HepG2 (cell line): ENCODE results near the gene STOM. TPM values are rescaled to one million over a fixed set of nuclear protein-coding genes. Genes with fewer than 3 reads are reported as not detected.

Experiments
- ETV6 ChIP-seq: sonication (generic); formaldehyde crosslinking; conservative IDR thresholded peaks from 2 replicates; pipeline ENCODE4 v1.4.0; 2020; ENCODE audit warnings: missing genetic modification reagents
- FOXP4 ChIP-seq: sonication (generic); formaldehyde crosslinking; IDR thresholded peaks from 2 replicates; pipeline ENCODE4 v1.4.0; 2020; ENCODE audit warnings: missing genetic modification reagents
- KLF16 ChIP-seq, 2 experiments: sonication (generic) in 1 of 2; formaldehyde crosslinking in 1 of 2; IDR thresholded peaks; 2 replicates each; pipeline versions ENCODE4 v1.6.1 to v1.8.0; 2016 to 2023; ENCODE audit warnings: missing genetic modification reagents in 2 of 2, missing compliant biosample characterization in 1 of 2
- MBD4 ChIP-seq: IDR thresholded peaks from 2 replicates; pipeline ENCODE4 v1.6.1; 2012; ENCODE audit warnings: low read length, inconsistent platforms, borderline replicate concordance
- RAD21 ChIP-seq: fragments of 450-650 bp; formaldehyde crosslinking; IDR thresholded peaks from 2 replicates; pipeline ENCODE4 v1.5.0; 2020; ENCODE audit warnings: mild to moderate bottlenecking
- SIN3A ChIP-seq: IDR thresholded peaks from 2 replicates; pipeline ENCODE4 v1.6.1; 2011; ENCODE audit warnings: low read depth, mild to moderate bottlenecking, control low read depth, low read length, borderline replicate concordance
- SOX13 ChIP-seq, 3 experiments: fragments of 450-650 bp in 1 of 3; sonication (generic) in 1 of 3; formaldehyde crosslinking in 1 of 3; IDR thresholded peaks in 2 of 3; conservative IDR thresholded peaks in 1 of 3; 2 replicates each; pipeline versions ENCODE4 v1.5.0 to v1.6.1; 2016 to 2020; ENCODE audit warnings: antibody characterized with exemption in 1 of 3, mild to moderate bottlenecking in 1 of 3, missing compliant biosample characterization in 1 of 3, missing genetic modification reagents in 1 of 3, moderate library complexity in 1 of 3
- ZFP41 ChIP-seq: sonication (generic); formaldehyde crosslinking; IDR thresholded peaks from 2 replicates; pipeline ENCODE4 v1.4.0; 2020; ENCODE audit warnings: mild to moderate bottlenecking, missing genetic modification reagents, borderline replicate concordance
- ZNF225 ChIP-seq: sonication (generic); formaldehyde crosslinking; IDR thresholded peaks from 2 replicates; pipeline ENCODE4 v1.4.0; 2020; ENCODE audit warnings: mild to moderate bottlenecking, missing genetic modification reagents
- ZNF343 ChIP-seq: sonication (generic); formaldehyde crosslinking; IDR thresholded peaks from 2 replicates; pipeline ENCODE4 v1.4.0; 2020; ENCODE audit warnings: mild to moderate bottlenecking, missing genetic modification reagents
- ZNF446 ChIP-seq: sonication (generic); formaldehyde crosslinking; IDR thresholded peaks from 2 replicates; pipeline ENCODE4 v1.5.0; 2020; ENCODE audit warnings: mild to moderate bottlenecking, missing genetic modification reagents
- ZNF781 ChIP-seq: sonication (generic); formaldehyde crosslinking; IDR thresholded peaks from 2 replicates; pipeline ENCODE4 v1.5.1; 2020; ENCODE audit warnings: borderline replicate concordance, mild to moderate bottlenecking, missing genetic modification reagents; ENCODE audit errors: not compliant biosample characterization
- ZSCAN29 ChIP-seq: sonication (generic); formaldehyde crosslinking; conservative IDR thresholded peaks from 2 replicates; pipeline ENCODE4 v1.4.0; 2020; ENCODE audit warnings: mild to moderate bottlenecking, missing genetic modification reagents
- polyA plus RNA-seq, 8 experiments: library from polyadenylated mRNA; depleted of rRNA in 3 of 8; stranded (reverse) in 7 of 8; unstranded in 1 of 8; fragments of >200 nt; fragmentation: Illumina TruSeq in 4 of 8; extraction: Trizol in 4 of 8; gene quantifications; 2 replicates each; pipeline versions ENCODE4 v1.2.1 to v1.2.3, GENCODE V29; 2011 to 2016; ENCODE audit warnings: low read depth in 4 of 8, missing spikeins in 1 of 8, mixed read lengths in 1 of 8; ENCODE audit not compliant: insufficient read depth in 1 of 8
- total RNA-seq, 5 experiments: library from RNA; depleted of rRNA; stranded (reverse); fragments of >200 nt; fragmentation: Illumina TruSeq; extraction: Trizol; gene quantifications; 2 replicates each; pipeline ENCODE4 v1.2.3, GENCODE V29; 2016; ENCODE audit warnings: low read depth in 1 of 5
- TF ChIP-seq, protein P1 (sequence below): sonication (generic); formaldehyde crosslinking; IDR thresholded peaks from 2 replicates; pipeline ENCODE4 v1.5.0; 2020; ENCODE audit warnings: missing genetic modification reagents
- TF ChIP-seq, protein P2 (sequence below): sonication (generic); formaldehyde crosslinking; IDR thresholded peaks from 2 replicates; pipeline ENCODE4 v1.4.0; 2020; ENCODE audit warnings: missing genetic modification reagents
- TF ChIP-seq, protein P3 (sequence below): sonication (generic); formaldehyde crosslinking; IDR thresholded peaks from 2 replicates; pipeline ENCODE4 v1.5.1; 2020; ENCODE audit warnings: missing genetic modification reagents, mild to moderate bottlenecking, borderline replicate concordance

The STOM gene
- total and polyA plus RNA-seq, 2 of the 13 experiments (the other 11 are each of a cell fraction or from before 2014, with no cell fraction given) = 43.6 to 165 TPM

- TF ChIP-seq ZFP41 (CRISPR knock-in tag) (peak; percentile 80; the same call in 1 of the 2 replicates), MBD4 (no peak), ZSCAN29 (CRISPR knock-in tag) (no peak), ZNF343 (CRISPR knock-in tag) (0 out of 2 replicates have a peak, but pooled peaks have one; percentile 26), SOX13 (IDR thresholded peaks at IDR 0.05) (no peak), SOX13 (CRISPR knock-in tag; conservative IDR thresholded peaks at IDR 0.05 in 1 of 2, IDR thresholded peaks at IDR 0.05 in 1 of 2) (0 out of 4 replicates have a peak, but pooled peaks of 1 of the 2 experiments have one; percentile 20), SIN3A (peak; percentile 69; the same call in 1 of the 2 replicates), ZNF781 (peak; percentile 54), KLF16 (CRISPR knock-in tag; IDR thresholded peaks at IDR 0.05) (peak; percentile 26 to 38; a peak in 1 of 4 replicates), ZNF446 (CRISPR knock-in tag) (peak; percentile 71; the same call in 1 of the 2 replicates), FOXP4 (peak; percentile 3; the same call in 1 of the 2 replicates), ZNF225 (CRISPR knock-in tag) (peak; percentile 75; the same call in 1 of the 2 replicates), ETV6 (CRISPR knock-in tag) (0 out of 2 replicates have a peak, but pooled peaks have one; percentile 44), RAD21 (peak; percentile 26; the same call in 1 of the 2 replicates)
- TF ChIP-seq, protein P1, sequence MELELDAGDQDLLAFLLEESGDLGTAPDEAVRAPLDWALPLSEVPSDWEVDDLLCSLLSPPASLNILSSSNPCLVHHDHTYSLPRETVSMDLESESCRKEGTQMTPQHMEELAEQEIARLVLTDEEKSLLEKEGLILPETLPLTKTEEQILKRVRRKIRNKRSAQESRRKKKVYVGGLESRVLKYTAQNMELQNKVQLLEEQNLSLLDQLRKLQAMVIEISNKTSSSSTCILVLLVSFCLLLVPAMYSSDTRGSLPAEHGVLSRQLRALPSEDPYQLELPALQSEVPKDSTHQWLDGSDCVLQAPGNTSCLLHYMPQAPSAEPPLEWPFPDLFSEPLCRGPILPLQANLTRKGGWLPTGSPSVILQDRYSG (CRISPR knock-in tag) = 0 out of 2 replicates have a peak, but pooled peaks have one; percentile 72
- TF ChIP-seq, protein P2, sequence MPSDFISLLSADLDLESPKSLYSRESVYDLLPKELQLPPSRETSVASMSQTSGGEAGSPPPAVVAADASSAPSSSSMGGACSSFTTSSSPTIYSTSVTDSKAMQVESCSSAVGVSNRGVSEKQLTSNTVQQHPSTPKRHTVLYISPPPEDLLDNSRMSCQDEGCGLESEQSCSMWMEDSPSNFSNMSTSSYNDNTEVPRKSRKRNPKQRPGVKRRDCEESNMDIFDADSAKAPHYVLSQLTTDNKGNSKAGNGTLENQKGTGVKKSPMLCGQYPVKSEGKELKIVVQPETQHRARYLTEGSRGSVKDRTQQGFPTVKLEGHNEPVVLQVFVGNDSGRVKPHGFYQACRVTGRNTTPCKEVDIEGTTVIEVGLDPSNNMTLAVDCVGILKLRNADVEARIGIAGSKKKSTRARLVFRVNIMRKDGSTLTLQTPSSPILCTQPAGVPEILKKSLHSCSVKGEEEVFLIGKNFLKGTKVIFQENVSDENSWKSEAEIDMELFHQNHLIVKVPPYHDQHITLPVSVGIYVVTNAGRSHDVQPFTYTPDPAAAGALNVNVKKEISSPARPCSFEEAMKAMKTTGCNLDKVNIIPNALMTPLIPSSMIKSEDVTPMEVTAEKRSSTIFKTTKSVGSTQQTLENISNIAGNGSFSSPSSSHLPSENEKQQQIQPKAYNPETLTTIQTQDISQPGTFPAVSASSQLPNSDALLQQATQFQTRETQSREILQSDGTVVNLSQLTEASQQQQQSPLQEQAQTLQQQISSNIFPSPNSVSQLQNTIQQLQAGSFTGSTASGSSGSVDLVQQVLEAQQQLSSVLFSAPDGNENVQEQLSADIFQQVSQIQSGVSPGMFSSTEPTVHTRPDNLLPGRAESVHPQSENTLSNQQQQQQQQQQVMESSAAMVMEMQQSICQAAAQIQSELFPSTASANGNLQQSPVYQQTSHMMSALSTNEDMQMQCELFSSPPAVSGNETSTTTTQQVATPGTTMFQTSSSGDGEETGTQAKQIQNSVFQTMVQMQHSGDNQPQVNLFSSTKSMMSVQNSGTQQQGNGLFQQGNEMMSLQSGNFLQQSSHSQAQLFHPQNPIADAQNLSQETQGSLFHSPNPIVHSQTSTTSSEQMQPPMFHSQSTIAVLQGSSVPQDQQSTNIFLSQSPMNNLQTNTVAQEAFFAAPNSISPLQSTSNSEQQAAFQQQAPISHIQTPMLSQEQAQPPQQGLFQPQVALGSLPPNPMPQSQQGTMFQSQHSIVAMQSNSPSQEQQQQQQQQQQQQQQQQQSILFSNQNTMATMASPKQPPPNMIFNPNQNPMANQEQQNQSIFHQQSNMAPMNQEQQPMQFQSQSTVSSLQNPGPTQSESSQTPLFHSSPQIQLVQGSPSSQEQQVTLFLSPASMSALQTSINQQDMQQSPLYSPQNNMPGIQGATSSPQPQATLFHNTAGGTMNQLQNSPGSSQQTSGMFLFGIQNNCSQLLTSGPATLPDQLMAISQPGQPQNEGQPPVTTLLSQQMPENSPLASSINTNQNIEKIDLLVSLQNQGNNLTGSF (CRISPR knock-in tag) = peak; percentile 23; the same call in 1 of the 2 replicates
- TF ChIP-seq, protein P3, sequence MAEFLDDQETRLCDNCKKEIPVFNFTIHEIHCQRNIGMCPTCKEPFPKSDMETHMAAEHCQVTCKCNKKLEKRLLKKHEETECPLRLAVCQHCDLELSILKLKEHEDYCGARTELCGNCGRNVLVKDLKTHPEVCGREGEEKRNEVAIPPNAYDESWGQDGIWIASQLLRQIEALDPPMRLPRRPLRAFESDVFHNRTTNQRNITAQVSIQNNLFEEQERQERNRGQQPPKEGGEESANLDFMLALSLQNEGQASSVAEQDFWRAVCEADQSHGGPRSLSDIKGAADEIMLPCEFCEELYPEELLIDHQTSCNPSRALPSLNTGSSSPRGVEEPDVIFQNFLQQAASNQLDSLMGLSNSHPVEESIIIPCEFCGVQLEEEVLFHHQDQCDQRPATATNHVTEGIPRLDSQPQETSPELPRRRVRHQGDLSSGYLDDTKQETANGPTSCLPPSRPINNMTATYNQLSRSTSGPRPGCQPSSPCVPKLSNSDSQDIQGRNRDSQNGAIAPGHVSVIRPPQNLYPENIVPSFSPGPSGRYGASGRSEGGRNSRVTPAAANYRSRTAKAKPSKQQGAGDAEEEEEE (CRISPR knock-in tag) = 0 out of 2 replicates have a peak, but pooled peaks have one; percentile 43
Measured at GRCh38 chr9:121369595-121370265, at the start of gene STOM (continued).
